NB4 (cell line): ENCODE measurements around the gene PHACTR3.

Experiments used
- DNase-seq: peaks from one replicate; pipeline ENCODE4 v3.0.0; 2010; ENCODE audit warnings: low read depth
- H3K4me3 ChIP-seq: one replicate; pipeline ENCODE4 v1.5.1; 2011; ENCODE audit warnings: mild to moderate bottlenecking, low read depth, low read length, moderate library complexity
- MAX ChIP-seq: IDR thresholded peaks from 2 replicates; pipeline ENCODE4 v1.6.1; 2011; ENCODE audit warnings: low read depth, low read length
- MYC ChIP-seq: IDR thresholded peaks from 2 replicates; pipeline ENCODE4 v1.6.1; 2011; ENCODE audit warnings: low read depth, low read length
- POLR2A ChIP-seq: IDR thresholded peaks from 2 replicates; pipeline ENCODE4 v1.6.1; 2011; ENCODE audit warnings: mild to moderate bottlenecking; ENCODE audit not compliant: insufficient read length; ENCODE audit errors: extremely low read depth
- TF ChIP-seq, protein P1 (sequence below): IDR thresholded peaks from one replicate; pipeline ENCODE4 v1.5.1; 2012; ENCODE audit warnings: low read depth, low read length

PHACTR3 gene

DNA sequence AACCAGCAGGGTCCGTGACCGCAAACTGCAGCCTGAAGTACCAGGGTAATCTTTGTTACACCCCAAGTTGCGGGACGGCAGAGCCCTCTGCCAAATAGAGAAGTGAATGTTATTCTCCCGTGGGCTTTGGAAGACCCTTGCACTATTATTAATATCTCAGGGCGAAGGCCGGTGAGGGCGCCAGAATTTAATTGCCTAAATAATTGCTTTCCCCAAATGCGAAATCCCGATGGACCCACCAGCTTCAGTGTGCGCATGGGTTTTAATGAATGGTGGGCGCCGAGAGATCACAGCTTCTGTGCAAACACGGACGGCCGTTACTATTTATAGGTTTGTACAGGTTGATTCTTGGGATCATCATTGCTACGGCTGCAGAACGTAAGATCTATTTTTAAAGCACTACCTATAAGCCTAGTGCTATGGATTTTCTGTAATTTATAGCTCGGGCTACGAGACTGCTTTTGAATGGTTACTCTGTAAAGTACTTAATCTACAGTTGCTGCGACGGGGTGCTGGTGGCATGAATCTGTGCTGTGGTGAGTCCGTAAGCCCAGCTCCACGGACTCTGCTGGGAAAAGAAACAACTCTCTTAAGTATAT is 15.2 kb upstream of the PHACTR3 start:
- H3K4me3 ChIP-seq, result no peak overlapping the region

DNA sequence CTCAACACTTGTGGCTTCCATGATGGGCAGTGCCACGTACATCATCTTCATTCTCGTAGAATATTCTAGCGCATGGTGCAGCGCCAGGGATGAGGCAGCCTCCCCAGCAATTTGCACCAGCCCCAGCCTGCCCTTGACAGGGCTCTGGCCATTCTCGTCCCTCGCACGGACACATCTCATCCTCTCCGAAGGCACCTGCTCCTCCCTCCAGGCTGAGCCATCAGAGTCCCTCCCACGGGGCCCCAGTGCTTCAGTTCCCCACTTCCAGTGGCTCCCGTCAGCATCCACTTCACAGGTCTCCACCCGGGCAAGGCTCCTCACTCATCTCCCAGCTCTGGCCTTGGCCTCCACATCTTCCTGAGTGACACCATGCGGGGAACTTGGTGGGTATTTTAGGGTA is 13.3 kb upstream of the PHACTR3 start:
- no peak for DNase-seq
- no peak overlapping the region for H3K4me3 ChIP-seq
- TF ChIP-seq MYC (no peak), MAX (no peak), POLR2A (no peak)
- TF ChIP-seq, protein P1, sequence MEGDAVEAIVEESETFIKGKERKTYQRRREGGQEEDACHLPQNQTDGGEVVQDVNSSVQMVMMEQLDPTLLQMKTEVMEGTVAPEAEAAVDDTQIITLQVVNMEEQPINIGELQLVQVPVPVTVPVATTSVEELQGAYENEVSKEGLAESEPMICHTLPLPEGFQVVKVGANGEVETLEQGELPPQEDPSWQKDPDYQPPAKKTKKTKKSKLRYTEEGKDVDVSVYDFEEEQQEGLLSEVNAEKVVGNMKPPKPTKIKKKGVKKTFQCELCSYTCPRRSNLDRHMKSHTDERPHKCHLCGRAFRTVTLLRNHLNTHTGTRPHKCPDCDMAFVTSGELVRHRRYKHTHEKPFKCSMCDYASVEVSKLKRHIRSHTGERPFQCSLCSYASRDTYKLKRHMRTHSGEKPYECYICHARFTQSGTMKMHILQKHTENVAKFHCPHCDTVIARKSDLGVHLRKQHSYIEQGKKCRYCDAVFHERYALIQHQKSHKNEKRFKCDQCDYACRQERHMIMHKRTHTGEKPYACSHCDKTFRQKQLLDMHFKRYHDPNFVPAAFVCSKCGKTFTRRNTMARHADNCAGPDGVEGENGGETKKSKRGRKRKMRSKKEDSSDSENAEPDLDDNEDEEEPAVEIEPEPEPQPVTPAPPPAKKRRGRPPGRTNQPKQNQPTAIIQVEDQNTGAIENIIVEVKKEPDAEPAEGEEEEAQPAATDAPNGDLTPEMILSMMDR, result no peak

More for the DNA sequence above, 15.2 kb upstream of the PHACTR3 start:
- no peak for DNase-seq
- TF ChIP-seq MAX (no peak), MYC (no peak), POLR2A (no peak)
- TF ChIP-seq, protein P1, result no peak

GRCh38 chr20:59596690-59597089 is 7.7 kb upstream of the PHACTR3 start:
- DNase-seq, result no peak
- H3K4me3 ChIP-seq, result no peak overlapping the region
- TF ChIP-seq POLR2A (no peak), MYC (no peak), MAX (no peak)
- TF ChIP-seq, protein P1, result no peak

GRCh38 chr20:59597240-59597639 is 7.1 kb upstream of the PHACTR3 start:
- TF ChIP-seq MYC (no peak), POLR2A (no peak), MAX (no peak)
- TF ChIP-seq, protein P1, result no peak
- DNase-seq, result no peak
- no peak overlapping the region for H3K4me3 ChIP-seq

- 0 out of 2 replicates have a peak, but pooled peaks have one; percentile 24 for TF ChIP-seq MAX
- TF ChIP-seq, protein P1, result peak; percentile 84
- no peak for TF ChIP-seq MYC
- TF ChIP-seq POLR2A, result no peak
- no peak overlapping the region for H3K4me3 ChIP-seq
- DNase-seq, result peak; percentile 75
Observed at GRCh38 chr20:59598625-59599310, 5.6 kb upstream of the PHACTR3 start.
